Ecto neural progenitor cell (in vitro differentiated cells): Measurements from ENCODE around the gene TNFSF4.

Experiments used
- DNase-seq: peaks from one replicate; pipeline ENCODE4 v3.0.0-alpha.2; 2018; ENCODE audit warnings: low spot score

Gene TNFSF4

GRCh38 chr1:173210716-173211231 lies 3.6 kb upstream of the TNFSF4 start:
- no peak for DNase-seq

- DNase-seq: no peak
These were observed 3.2 kb upstream of the TNFSF4 start for GRCh38 chr1:173210283-173210682.

DNA sequence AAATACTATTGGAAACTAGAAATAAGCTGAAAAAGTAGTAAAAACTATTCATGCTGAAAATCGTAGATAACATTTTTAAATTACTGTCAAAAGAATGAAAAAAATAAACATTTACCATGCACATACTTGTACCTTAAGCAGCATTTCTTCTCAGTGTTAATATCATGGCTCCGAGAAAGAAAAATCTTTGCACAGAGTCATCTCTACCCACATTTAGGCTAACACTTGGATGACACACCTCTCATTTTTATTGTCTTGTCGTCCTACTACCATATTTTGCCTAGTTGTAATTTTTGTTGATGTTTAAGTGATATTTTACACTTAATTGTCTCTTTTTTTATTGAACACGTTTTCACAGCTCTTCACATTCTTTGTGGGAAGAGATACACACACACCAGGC lies 1.7 kb upstream of the TNFSF4 start:
- DNase-seq: no peak

DNA sequence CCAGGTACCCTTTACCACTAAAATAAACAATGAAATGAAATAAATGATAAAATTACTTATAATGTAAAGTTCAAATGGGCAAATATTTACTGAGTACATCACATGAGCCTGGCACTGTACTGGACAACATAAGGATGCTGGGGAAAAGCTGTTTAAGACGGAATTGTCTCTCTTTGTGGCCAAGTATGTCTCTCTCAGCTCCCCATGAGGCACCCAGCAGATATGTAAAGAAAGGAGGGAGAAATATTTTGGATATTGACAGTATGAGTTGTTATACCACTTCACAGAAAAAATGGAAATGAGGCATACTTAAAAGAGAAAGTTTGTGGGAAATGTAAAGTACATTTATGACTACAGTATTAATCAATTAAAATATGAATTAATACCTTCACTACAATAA lies 1.0 kb upstream of the TNFSF4 start:
- DNase-seq: no peak

DNA sequence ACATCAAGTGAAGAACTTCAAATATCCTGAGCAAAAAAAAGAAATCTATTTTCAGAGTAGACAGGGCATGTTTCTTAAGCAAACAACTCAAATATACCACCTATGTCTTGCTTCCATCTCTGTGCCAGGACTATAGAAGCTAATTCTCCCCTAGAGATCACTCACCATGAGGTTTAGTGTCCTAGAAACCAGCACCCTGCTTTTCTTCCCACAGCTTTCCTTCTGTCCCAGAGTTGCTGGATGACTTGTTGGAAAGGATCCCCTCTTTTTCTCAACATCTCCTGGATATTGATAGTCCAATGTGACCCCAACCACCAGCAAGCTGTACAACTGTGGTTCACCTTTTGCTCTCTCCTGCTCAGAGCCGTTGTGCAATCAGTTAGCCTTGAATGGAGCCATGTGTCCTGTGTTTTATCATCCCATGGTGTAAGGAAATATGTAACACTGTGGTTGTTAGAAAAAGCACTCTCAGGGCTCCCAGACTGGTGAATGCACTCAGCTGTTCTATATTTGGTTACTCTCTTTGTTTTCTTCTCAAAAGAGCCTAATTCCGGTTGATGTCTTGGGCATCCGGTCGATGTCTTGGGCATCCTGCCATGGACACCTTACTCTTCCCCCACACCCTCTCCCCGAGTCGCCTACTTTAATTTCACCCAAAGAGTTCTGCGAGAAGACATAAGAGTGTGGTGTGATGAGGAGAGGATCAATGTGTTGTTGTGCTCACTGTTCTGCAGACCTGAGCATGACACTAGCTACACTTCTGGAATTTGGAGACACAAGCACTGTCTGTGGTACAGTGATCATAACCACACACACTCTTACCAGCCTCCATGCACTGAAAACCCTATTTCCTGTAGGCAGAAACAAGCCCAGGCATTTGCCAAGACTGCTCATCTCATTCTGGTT lies 1.7 kb downstream of the TNFSF4 start:
- no peak for DNase-seq

GRCh38 chr1:173204693-173205092 lies 2.4 kb downstream of the TNFSF4 start:
- DNase-seq: no peak

- DNase-seq: no peak
These were observed 4.5 kb downstream of the TNFSF4 start for GRCh38 chr1:173202424-173203145.

DNA sequence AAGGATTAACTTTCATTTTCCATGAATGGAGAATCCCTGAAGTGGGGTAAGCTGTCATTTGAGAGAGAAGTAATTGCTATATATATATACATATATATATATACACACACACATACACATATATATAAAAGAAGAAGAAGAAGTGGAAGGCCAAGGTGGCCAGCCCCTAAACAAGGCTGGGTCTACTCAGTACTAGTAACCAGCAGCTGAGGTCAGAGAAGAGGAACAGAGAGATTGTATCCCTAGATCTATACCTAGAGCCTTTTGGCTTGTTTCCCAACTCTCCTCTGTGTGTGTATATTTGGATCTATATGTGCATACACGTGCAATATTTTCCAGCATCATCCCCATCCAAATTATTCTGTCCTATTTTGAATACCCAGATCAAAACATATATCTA lies 5.2 kb downstream of the TNFSF4 start:
- DNase-seq: no peak

DNA sequence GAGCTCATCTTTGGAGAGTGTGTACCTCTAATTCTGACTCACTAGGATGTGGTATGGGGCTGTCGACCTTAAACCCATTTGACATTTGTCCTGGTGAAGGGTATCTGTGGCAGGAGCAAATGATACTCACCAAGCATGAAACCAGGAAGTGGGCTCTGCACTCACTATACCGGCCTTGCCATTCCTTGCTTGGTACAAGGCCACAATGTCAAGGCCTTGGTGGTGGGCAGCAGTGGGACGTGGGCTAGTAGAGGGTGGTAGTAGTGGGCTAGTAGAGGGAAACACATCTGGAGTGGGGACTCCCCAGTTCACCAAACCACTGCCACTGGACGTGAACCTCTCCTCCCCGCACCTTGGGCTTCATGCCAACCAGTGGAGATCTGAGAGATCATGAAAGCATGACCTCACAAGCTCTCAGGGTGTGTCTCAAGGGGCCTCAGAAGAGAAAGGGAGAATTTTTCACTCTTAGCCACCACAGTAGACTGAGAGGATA lies 11.5 kb downstream of the TNFSF4 start:
- DNase-seq: no peak

- DNase-seq: no peak
These were observed 13.5 kb downstream of the TNFSF4 start for GRCh38 chr1:173193639-173194038.

- no peak for DNase-seq
These were observed 16.0 kb downstream of the TNFSF4 start for GRCh38 chr1:173191011-173191705.

GRCh38 chr1:173190101-173190936 lies 16.8 kb downstream of the TNFSF4 start:
- no peak for DNase-seq

DNA sequence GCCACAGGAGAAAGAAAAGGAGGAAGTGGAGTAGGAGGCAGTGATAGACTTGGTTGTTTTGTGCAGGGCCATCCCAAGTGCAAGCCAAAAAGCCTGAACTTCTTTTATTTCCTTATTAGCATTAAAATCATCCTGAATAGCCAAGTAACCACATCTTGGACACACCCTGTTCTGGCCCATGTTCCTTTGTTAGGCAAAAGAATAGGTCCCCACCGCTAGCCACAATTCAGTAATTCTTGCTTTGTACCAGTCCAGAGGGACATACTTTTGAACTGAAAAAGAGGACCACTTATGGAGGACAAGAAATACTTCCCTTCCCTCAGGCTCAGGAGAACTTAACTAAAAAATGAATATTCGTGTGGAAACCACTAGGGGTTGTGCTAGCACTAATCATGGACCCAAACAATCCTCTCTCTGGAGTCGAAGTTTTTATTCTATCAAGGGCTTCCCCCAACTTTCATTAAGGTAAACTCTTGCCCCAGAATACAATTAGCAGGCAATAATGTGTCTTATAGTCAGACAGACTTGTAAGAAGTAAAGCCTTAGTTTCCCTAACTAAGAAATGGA lies 19.4 kb downstream of the TNFSF4 start:
- no peak for DNase-seq

- no peak for DNase-seq
These were observed 25.3 kb downstream of the TNFSF4 start for GRCh38 chr1:173181791-173182190.

GRCh38 chr1:173176246-173176645 lies 30.9 kb downstream of the TNFSF4 start:
- no peak for DNase-seq

GRCh38 chr1:173175514-173176145 lies 31.5 kb downstream of the TNFSF4 start:
- no peak for DNase-seq

DNA sequence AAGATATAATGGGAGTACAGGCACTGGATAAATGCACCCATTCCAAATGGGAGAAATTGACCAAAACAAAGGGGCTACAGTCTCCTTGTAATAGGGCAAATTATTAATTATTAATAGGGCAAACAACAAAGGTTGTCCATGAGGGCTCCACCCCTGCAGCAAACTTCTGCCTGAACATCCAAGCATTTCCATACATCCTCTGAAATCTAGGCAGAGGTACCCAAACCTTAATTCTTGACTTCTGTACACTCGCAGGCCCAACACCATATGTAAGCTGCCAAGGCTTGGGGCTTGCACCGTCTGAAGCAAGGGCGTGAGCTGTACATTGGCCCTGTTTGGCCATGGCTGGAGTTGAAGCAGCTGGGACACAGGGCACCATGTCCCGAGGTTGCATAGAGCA lies 33.7 kb downstream of the TNFSF4 start:
- no peak for DNase-seq

DNA sequence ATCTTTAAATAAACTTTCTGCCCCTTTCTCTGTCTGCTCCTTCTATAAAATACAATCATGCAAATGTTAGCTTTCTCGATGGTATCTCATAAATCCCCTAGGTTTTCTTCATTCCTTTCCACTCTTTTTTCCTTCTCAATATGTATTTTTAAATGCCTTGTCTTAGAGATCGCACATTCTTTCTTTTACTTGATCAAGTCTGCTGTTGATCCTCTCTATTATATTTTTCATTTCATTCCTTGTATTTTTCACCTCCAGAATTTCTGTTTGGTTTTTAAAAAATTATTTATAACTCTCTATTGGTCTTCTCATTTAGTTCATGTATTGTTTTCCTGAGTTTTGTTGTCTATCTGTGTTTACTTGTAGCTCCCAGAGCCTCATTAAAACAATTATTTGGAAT lies 36.0 kb downstream of the TNFSF4 start:
- DNase-seq: no peak

DNA sequence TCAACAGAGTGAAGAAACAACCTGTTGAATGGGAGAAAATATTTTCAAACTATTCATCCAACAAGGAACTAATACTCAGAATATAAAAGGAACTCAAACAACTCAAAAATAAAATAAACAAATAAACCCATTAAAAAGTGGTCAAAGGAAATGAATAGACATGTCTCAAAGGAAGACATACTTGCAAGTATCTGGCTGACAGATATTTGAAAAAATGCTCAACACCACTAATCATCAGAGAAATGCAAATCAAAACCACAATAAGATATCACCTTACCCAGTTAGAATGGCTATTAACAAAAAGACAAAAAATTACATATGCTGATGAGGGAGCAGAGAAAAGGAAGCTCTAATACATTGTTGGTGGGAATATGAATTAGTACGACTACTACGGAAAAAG lies 38.2 kb downstream of the TNFSF4 start:
- no peak for DNase-seq

DNA sequence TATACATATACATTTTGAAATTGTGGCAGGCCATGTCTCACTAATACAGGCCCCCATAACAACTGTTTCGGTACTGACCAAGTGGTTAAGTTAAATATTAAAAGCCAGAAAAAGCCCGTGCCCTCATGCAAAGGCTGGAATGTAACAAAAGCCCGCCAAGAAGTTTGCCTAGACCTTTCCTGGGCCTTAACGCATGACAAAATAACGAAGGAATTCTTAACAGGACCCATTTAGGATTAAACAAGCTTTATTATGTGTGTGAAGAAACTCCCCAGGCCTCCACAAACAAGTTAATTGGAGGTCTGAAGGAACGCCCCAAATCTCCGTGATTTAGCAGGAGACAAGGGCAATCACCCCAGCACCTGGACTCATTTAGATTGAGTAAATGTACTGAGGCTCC lies 42.4 kb downstream of the TNFSF4 start:
- DNase-seq: no peak

DNA sequence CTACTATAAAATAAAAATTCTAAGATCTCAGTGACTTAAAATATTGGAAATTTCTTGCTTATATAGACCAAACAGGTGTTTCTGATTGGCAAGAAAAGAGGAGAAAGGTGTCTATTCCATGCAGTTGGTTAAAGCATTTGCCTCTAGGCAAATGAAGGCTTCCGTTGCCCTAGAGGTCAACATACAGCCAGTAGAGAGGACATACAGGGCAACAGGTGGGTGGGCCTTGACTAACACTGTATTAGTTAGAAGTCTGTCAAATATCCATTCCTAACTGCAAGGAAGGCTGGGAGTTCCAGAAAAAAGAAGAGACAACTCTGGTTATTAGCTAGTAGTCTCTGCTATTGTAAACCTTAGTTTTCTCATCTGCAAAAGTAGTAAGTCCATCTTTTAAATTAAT lies 43.0 kb downstream of the TNFSF4 start:
- DNase-seq: no peak
